HG03103 (cell line): ENCODE measurements around the gene VENTX.
"Not testable (repeated sequence)": the region's sequence is repeated elsewhere in the genome, so short reads cannot be mapped to it uniquely, and the experiment has no call there.

Experiments used
- ATAC-seq: cut with Tn5 transposase; IDR thresholded peaks from one replicate; pipeline ENCODE4 v1.9.1; 2021; ENCODE audit warnings: low read depth; ENCODE audit not compliant: unreplicated experiment

The VENTX gene

DNA sequence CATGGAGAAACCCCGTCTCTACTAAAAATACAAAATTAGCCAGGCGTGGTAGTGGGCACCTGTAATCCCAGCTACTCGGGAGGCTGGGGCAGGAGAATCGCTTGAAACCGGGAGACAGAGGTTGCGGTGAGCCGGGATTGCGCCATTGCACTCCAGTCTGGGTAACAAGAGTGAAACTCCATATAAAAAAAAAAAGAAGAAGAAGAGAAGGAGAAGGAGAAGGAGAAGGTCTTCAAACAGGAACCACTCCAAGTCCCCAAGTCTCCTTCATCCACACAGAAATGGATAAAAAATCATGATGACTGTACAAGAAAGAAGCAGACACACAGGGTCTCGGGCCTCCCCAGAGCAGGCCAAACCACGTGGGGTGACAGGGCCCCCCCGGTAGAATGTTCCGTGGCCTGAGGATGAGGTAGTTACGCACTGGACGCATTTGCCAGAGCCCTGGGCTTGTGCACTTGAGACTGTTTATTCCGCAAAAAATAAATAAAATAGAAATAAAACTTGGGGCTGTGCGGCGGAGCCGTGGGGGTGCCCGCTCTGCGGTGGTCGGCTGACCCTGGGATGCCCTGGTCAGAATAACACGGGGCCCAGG lies 15.8 kb downstream of the VENTX start:
- no peak for ATAC-seq

DNA sequence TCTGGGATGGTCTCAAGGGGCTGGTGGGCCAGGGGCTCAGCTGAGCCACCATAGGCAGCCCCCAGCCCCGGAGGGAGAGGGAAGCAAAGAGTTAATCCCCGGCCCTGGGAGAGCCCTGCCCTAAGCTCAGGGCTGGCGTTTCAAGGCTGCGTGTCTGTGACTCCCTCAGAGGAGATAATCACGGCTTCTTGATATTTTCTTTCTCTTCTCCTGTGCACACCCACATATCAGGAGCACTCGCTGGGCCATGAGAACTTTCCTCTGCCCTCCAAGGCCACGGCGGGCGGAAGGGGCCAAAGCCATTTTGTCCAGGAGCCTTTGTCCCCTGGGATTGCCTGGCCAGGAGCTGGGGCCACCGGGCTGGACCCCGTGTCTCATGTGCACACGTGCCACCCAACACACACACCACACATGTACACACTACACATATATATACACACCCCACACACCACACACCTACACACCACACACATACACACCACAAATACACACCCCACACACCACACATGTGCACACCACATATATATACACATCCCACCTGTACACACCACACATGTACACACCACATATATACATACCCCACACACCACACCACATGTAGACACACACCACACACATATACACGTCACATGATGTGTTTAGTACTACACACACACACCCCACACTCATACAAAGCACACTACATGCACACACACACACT lies 16.9 kb downstream of the VENTX start:
- no peak for ATAC-seq

DNA sequence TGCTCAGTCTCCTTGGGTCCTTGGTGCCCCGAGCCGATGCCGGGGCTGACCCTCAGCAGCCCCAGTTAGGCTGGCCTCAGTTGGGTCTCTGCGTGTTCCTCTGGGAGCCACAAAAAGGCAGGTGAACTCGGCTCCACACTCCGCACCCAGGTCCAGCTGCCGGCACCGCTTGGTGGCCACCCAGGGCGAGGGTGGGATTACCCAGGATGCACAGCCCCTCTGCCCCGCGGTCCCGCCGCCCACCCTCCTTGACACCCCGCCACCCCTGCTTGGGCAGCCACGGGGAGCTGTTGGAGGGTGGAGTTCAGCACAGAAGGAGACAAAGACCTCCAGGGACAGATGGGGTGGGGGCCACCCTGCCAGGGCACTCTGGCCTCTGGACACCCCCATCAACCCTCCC lies 17.7 kb downstream of the VENTX start:
- no peak for ATAC-seq

DNA sequence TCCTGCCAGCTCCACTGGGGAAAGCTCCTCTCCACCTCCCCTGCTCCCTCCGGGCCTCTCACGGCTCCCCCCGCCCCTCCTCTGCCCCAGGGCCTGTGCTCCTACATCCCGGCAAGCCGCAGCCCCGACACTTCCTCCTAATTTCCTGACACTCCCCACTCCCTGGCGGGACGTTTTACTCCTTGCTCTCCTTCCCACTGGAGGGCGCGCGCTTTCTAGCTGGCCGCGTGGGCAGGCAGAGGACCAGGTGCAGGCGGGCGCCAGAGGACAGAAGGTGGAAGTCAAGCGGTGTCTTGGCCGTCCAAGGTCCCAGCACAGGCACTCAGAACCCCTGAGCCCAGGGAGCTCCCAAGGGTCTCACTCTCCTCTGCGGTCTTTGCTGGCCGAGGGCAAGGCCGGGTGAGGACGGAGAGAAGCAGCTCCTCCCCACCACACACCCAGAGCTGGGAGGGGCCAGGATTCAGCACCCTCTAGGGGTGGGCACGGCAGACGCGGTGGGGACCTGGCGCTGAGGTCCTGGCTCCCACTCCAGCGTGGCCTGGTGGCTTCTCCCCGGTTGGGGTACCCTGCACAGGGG lies 19.9 kb downstream of the VENTX start:
- no peak for ATAC-seq

DNA sequence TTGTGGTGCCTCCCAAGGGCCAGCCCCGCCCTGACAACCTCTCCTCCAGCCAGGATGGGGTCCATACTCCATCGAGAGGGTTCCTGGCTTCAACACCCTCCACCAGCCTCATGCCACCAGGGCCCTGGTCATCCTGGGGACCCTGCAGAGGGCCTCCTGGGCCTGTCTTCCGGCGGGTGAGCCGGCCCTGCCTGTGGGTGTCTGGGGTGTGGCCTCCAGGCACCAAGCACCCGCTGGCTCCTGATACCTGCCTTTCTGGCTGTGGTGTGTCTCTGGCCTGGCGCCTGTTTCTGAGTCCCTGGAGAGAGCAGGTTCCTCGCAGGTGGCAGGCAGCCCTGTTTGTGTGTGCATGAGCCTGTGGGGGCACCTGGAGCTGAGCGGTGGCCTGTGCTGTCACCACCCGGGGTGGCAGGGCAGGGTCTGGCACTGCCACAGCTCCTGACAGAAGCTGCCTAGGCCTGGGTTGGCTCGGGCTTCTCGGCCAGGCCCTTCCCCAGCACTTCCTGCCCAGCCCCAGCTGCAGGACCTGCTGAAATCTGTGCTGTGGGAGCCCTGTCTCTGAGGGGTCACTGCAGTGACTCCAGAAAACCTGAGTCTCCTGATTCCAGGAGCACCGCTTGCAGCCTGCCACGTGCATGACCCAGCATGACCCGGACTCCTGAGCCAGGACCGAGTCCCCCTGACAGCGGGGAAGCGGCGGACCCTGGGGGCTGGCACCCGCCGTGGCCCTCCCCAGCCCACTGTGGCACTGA lies 20.6 kb downstream of the VENTX start:
- ATAC-seq = no peak

DNA sequence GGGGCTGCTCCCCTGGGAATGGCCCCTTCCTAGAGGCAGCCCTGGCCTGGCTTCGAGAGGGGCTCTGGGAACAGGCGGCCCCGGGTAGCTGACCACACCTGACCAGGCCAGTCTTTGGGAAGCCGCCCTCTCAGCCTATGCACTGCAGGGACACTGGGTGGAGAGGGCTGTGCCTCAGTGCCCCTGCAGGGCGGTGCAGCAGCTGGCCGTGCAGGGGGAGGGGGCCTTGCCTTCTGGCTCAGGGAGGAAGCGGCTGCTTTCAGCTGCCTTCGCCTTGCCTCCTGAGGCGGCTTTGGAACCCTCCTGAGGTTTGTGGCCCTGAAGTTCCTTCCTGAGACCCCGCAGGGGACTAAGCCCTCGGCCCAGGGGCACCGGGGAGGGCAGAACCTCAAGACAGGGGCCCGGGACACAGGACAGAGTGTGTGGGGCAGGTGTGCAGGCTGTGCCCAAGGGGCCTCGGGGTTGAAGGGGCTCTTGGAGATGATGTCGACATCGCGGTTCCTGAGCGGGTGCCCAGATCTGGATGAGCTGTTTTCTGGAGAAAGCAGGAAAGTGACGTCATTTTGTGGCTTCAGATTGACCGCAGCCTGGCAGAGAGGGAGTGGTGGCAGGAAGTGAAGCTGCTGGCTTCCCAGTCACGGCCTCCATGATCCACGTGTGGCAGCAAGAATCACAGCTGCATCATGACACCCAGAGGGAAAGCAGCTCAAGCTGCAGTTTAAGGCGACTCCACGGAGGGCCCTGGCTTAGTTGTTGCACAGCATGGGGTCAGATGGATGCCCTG lies 21.4 kb downstream of the VENTX start:
- ATAC-seq = no peak

DNA sequence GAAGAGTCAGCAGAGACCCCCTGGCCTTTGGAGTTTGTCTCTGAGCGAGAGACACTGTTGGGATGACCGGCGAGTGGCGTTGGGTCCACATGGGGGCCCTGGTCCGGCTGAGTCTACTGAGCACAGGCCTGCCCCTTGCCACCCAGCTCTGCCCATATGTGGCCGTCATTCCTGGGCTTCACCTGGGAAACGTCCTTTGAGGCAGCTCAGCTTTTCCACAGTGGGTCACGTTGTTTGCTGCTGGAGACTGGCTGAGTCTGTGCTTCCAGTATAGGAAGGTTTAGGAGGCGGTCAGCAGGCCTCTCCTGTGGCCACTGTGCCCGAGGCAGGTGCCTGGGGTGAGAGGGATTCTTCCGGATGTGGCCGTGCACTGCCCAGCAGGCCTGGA lies 21.9 kb downstream of the VENTX start:
- no peak for ATAC-seq

DNA sequence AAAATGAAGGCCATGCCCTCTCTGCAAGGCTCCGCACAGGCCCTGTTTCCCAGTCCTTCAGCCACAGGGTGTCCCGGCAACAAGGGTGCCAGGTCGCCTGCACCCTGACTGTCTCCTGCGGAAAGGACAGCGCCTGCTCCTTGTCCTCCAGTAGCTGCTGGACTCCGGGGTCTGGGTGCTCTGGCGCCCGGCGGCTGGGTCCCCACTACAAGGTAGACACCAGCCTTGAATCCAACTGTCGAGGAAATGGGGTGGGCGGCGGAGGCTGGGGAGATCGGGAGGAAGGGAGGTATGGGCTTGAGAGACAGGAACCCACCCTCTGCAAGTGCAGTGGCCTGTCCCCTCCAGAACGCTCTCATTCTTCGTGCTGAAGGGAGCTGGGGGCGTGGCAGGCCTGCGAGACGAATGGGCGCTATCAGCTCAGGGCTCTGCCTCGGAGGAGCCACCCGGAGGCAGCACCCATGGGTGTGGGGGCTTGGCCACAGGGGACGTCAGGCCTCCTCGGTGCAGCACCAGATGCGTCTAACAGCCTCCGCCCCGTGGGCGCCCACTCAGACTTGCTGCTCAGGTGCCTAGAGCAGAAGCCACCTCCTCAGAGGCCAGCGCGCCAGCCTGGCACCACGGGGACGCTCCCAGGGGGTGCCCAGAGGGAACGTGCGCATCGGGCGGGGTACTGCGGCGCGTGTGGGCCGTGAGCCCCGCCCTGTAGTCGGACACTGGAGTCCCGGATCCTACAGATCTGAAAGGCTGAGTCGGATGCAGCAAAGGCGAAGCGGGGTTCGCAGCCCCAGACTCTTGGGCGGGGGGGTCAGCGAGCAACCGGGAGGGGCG lies 23.5 kb downstream of the VENTX start:
- peak; percentile 50 for ATAC-seq

DNA sequence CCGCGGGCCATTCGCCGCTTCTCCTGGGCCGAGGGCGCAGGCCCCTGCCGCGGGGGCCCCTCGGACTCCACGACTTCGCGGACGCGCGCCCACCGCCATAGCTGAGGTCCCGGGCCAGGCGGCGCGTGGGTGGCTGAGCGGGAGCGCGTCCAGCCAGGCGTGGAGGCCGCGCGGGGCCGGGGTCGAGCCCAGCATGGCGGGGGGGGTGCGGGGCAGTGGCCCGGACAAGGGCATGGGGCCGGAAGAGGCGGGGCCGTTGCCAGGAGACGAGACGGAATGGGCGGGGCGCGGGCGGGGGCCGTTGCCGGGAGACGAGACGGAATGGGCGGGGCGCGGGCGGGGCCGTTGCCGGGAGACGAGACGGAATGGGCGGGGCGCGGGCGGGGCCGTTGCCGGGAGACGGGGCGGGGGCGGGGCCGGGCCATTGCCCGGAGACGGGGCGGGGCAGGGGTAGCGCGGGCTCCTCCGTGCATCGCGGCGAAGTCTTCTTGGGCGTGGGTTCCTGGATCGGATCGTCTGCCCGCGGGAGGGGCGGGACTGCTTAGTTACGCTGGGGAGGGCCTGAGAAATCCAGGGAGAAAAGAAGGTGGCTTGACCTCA lies 24.2 kb downstream of the VENTX start:
- ATAC-seq = peak; percentile 44

DNA sequence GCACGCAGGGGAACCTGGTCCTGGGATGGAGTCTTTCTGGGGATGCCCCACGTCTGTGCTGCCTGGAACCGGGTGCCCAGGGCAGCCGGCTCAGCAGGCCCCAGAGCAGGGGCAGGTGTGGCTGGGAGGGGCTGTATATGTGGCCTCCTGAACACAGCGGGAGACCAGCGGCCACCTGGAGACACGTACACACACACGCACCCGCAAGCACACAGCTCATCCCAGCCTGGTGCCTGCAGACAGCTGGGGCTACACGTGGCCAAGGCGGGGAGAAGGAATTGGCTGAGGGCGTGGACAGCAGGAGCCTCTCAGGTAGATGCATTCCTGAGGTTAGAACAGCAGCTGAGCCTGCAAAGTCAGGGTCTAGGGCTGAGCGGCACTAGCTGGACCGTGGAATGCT lies 25.0 kb downstream of the VENTX start:
- ATAC-seq = no peak

DNA sequence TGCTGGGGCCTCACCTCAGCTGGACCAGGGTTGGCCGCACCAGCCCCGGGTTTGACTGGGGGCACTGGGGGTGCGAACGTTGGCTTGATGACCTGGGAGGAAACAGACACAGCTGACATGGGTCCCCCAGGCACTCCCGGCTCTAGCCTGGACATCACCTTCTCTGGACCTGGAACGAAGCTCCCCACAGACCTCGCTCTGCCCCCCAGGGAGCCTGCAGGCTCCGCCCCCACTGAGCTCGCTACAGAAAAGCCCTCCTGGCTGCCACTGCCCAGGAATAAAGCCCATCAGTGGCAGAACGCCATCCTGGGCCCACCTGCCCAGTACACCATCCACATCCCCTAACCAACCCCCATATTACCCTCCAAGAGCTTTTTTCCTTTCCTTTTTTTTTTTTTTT lies 26.0 kb downstream of the VENTX start:
- no peak for ATAC-seq

DNA sequence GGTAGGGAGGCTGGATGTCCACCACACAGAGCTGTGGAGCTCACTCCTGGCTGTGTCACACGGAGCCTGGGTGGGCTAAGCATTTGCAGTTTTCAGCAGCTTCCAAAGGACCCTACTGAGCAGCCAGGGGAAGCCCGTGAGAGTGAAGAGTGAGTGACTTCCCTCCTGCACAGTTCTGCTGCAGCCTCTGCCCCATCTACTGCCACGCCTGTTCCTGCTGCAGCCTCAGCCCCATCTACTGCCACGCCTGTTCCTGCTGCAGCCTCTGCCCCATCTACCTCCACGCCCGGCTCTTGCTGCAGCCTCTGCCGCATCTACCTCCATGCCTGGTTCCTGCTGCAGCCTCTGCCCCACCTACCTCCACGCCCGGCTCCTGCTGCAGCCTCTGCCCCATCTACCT lies 26.8 kb downstream of the VENTX start:
- no peak for ATAC-seq

DNA sequence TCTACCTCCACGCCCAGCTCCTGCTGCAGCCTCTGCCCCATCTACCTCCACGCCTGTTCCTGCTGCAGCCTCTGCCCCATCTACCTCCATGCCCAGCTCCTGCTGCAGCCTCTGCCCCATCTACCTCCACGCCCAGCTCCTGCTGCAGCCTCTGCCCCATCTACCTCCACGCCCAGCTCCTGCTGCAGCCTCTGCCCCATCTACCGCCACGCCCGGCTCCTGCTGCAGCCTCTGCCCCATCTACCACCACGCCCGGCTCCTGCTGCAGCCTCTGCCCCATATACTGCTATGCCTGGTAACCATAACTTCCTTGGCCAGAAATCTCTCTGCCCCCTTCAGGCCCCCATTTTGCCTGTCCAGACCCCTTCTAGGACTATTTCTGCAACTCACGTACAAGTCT lies 27.4 kb downstream of the VENTX start:
- ATAC-seq = not testable (repeated sequence)

DNA sequence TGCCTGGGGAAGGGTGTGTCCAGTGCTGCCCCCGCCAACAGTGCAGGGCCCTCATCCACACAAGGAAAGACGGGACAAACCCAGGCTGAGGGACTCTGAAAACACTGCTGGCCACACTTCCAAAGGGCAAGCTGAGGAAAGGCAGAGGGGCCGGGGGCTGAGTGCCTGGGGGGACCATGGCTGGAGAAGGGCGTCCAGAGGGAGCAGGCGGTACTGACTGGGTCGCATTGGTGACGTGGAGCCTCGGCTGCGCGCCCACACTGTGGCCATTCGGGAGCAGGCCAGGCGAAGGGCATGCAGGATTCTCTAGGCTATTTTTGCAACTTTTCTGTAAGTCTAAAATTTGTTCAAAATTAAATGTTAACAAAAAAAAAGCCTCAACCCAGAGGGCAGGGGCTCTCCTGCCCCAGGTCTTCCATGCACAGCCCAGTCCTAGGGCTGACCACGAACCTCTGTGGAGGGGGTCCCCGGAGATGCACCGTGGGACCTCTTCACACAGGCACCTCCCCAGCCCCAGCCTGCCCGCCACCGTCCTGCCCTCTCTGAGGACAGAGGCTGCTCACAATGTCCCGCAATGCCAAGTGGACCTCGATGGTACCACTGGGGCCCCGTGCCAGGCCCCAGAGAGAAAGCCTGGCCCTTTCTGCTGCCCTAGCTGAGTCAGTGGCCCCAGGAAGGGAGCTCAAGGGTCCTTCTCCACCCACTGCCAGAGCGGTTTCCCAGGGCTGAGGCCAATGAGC lies 28.6 kb downstream of the VENTX start:
- no peak for ATAC-seq

DNA sequence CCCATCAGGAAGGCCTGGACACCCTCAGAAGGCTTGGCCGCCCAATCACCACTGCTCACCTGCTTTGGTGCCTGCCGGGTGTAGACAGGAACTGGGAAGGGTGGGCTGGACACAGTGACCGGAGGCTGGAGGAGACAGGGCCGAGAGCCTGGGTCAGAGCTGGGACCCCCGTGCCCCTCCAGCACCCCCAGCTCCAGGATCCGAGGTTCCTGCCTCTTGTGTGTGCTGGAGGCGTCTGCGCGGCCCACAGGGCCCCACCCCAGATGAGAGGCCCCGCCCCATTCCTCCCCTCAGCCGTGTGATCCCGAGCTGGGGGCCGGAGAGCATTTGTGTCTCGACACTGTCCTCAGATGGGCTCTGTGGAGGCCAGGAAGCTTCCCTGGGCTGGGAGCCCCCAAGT lies 29.6 kb downstream of the VENTX start:
- no peak for ATAC-seq

DNA sequence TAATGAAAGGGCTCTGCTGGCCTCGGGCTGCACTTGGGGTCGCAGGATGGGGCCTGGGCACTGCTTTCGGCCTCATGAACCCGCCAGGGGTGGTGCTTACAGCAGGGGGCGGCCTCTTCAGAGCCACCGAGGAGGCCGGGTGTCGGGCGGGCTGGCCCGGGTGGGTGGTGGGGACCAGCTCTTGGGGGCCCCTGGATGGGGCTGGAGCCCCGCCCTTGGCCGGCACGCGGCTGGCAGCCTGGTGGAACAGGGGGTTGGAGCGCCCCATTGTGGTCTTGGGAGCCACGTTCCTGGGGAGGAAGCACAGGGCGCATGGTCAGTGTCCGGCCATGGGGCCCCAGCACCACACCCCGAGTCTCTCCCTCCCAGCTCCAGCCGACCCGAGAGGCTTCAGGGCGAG lies 30.2 kb downstream of the VENTX start:
- no peak for ATAC-seq

DNA sequence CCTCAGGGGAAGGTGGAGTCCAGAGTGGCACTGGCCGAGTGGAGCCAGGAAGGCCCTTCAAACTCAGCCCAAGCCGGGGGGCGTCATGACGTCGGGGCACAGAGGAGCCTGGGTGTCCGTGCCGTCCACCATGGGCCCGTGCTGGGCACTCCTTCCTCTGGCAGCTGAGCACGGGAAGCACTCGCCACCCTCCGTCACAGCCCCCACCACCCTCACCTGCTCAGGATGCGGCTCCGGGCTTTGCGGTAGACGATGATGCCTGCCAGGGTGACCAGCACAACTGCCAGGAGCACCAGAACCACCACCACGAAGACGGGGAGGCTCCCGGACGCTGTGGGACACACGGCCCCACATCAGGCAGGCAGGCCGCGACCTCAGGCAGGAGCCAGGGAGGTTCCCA lies 30.9 kb downstream of the VENTX start:
- ATAC-seq = no peak

DNA sequence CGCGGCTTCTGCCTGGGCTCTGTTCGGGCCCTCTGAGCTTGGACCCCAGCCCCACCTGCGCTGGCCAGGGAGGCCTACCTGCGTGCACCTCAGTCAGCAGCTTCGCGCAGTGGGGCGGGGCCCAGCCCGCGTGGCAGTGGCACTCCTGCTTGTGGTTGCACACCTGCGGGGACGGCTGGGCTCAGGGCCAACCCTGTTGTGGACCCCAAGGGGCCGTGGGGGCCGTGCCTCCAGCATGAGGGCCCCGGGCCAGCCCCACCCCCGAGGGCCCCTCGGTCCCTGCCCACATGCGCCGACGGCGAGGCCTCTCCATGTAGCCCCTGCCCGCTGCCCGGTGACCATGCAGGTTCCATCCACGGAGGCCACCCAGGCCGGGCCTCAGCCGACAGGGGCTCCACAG lies 31.7 kb downstream of the VENTX start:
- no peak for ATAC-seq

DNA sequence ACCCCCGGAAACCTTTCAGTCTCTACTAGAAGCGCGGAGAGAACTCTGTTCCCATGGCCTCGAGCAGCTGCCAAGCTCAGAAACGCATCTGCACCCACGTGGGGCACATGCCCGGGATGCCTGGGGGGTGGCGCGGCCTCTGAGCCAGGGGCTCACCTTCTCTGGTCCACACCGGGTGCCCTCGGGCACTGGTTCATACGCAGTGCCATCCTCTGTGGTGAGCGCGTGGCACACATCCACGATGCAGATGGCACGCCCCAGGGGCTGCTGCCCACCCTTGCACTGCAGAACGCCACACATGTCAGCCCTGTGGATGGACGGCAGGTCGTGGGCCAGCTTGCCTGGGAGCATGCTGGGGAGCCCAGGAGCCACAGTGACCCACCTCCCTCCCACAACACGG lies 32.5 kb downstream of the VENTX start:
- no peak for ATAC-seq
